ENCODE measurements around the gene TACC2.

TACC2 gene

GRCh38 chr10:122132331-122132755, 143.4 kb downstream of the TACC2 start:
- Histone ChIP-seq H3K9me3 (no peaks in the 10 kb centered on the region), H3K4me3 (ENCODE audit: low read depth, low read length) (no peak overlapping the region), H3K36me3 (no peaks in the 10 kb centered on the region), H3K4me1 (no peaks in the 10 kb centered on the region), H3K27me3 (no peaks in the 10 kb centered on the region)
- no peak for DNase-seq
- no peak for TF ChIP-seq CTCF (IDR thresholded peaks at IDR 0.05; ENCODE audit: low read depth, low read length)

- Histone ChIP-seq H3K36me3 (no peaks in the 10 kb centered on the region), H3K27me3 (no peaks in the 10 kb centered on the region), H3K4me3 (ENCODE audit: low read depth, low read length) (no peak overlapping the region), H3K9me3 (no peaks in the 10 kb centered on the region), H3K4me1 (no peaks in the 10 kb centered on the region)
- no peak for DNase-seq
- no peak for TF ChIP-seq CTCF (IDR thresholded peaks at IDR 0.05; ENCODE audit: low read depth, low read length)
These were observed 144.1 kb downstream of the TACC2 start for GRCh38 chr10:122132882-122133565.

GRCh38 chr10:122135251-122136025, 146.5 kb downstream of the TACC2 start:
- DNase-seq, result no peak
- H3K4me1 ChIP-seq, result peaks cover 16% of the 10 kb centered on the region
- H3K9me3 ChIP-seq, result no peaks in the 10 kb centered on the region
- no peak for TF ChIP-seq CTCF (IDR thresholded peaks at IDR 0.05; ENCODE audit: low read depth, low read length)
- H3K4me3 ChIP-seq (ENCODE audit: low read depth, low read length), result no peak overlapping the region
- H3K36me3 ChIP-seq, result no peaks in the 10 kb centered on the region
- no peaks in the 10 kb centered on the region for H3K27me3 ChIP-seq

- H3K4me3 ChIP-seq (ENCODE audit: low read depth, low read length), result peak overlapping the region; percentile 16
- TF ChIP-seq CTCF (IDR thresholded peaks at IDR 0.05; ENCODE audit: low read depth, low read length), result no peak
- peak; percentile 46 for DNase-seq
- peaks cover 37% of the 10 kb centered on the region for H3K4me1 ChIP-seq
- no peaks in the 10 kb centered on the region for H3K36me3 ChIP-seq
- H3K9me3 ChIP-seq, result no peaks in the 10 kb centered on the region
- no peaks in the 10 kb centered on the region for H3K27me3 ChIP-seq
These were observed 150.1 kb downstream of the TACC2 start for GRCh38 chr10:122138831-122139625.

- no peak for TF ChIP-seq CTCF (IDR thresholded peaks at IDR 0.05; ENCODE audit: low read depth, low read length)
- peak; percentile 80 for DNase-seq
- Histone ChIP-seq H3K27me3 (no peaks in the 10 kb centered on the region), H3K9me3 (no peaks in the 10 kb centered on the region), H3K4me3 (ENCODE audit: low read depth, low read length) (peak overlapping the region; percentile 16; the same call in 1 of the 2 replicates), H3K36me3 (no peaks in the 10 kb centered on the region), H3K4me1 (peaks cover 37% of the 10 kb centered on the region)
These were observed 150.7 kb downstream of the TACC2 start for GRCh38 chr10:122139627-122140170.

Measured in BE2C (cell line).